HG03442 (cell line): ENCODE measurements around the gene LEMD1.

Experiments
- ATAC-seq: cut with Tn5 transposase; IDR thresholded peaks from one replicate; pipeline ENCODE4 v1.9.1; 2021; ENCODE audit warnings: mild to moderate bottlenecking, moderate library complexity; ENCODE audit not compliant: unreplicated experiment

Gene LEMD1

GRCh38 chr1:205421798-205422197 is at the start of gene LEMD1:
TSS of gene LEMD1 (minus strand) at chr1:205422056. CDS start at chr1:205420536, 1,520 bp downstream.
- no peak for ATAC-seq

GRCh38 chr1:205470131-205470530 is 48.3 kb upstream of the LEMD1 start:
- no peak for ATAC-seq

- ATAC-seq = no peak
These were observed 44.9 kb upstream of the LEMD1 start for GRCh38 chr1:205466595-205467220.

- ATAC-seq = no peak
These were observed 43.5 kb upstream of the LEMD1 start for GRCh38 chr1:205465392-205465791.

- ATAC-seq = no peak
These were observed 37.1 kb upstream of the LEMD1 start for GRCh38 chr1:205458777-205459566.

GRCh38 chr1:205456868-205457745 is 35.3 kb upstream of the LEMD1 start:
- no peak for ATAC-seq

GRCh38 chr1:205456383-205456867 is 34.6 kb upstream of the LEMD1 start:
- ATAC-seq = no peak

- no peak for ATAC-seq
These were observed 33.9 kb upstream of the LEMD1 start, which contains the start of gene BLACAT1 for GRCh38 chr1:205455581-205456382. TSS of gene BLACAT1 (minus strand) at chr1:205456045.

- ATAC-seq = no peak
These were observed 33.1 kb upstream of the LEMD1 start for GRCh38 chr1:205454903-205455335.

- no peak for ATAC-seq
These were observed 31.6 kb upstream of the LEMD1 start for GRCh38 chr1:205453466-205453865.

- no peak for ATAC-seq
These were observed 31.1 kb upstream of the LEMD1 start for GRCh38 chr1:205452933-205453332.

- ATAC-seq = no peak
These were observed 30.5 kb upstream of the LEMD1 start for GRCh38 chr1:205452364-205452763.

- ATAC-seq = no peak
These were observed 29.9 kb upstream of the LEMD1 start for GRCh38 chr1:205451759-205452164.

- no peak for ATAC-seq
These were observed 29.3 kb upstream of the LEMD1 start for GRCh38 chr1:205451202-205451601.

GRCh38 chr1:205450448-205450847 is 28.6 kb upstream of the LEMD1 start:
- ATAC-seq = no peak

- no peak for ATAC-seq
These were observed 28.0 kb upstream of the LEMD1 start for GRCh38 chr1:205449750-205450443.

- ATAC-seq = no peak
These were observed 27.4 kb upstream of the LEMD1 start for GRCh38 chr1:205449254-205449749.

- ATAC-seq = no peak
These were observed 26.8 kb upstream of the LEMD1 start for GRCh38 chr1:205448540-205449253.
